NCI-H510A treated with DMSO at 0.1 percent for 48 hours (cell line): Measurements from ENCODE around the gene VPS37C.

Experiments
- DNase-seq: peaks from one replicate; lab custom pipeline; 2025; lab: John Stamatoyannopoulos, UW

Gene VPS37C

GRCh38 chr11:61133145-61133544, 28.1 kb downstream of the VPS37C start:
- DNase-seq, result no peak

- no peak for DNase-seq
Measured at GRCh38 chr11:61132646-61133045, 28.6 kb downstream of the VPS37C start.

- DNase-seq, result no peak
Measured at GRCh38 chr11:61131998-61132555, 29.1 kb downstream of the VPS37C start.

DNA sequence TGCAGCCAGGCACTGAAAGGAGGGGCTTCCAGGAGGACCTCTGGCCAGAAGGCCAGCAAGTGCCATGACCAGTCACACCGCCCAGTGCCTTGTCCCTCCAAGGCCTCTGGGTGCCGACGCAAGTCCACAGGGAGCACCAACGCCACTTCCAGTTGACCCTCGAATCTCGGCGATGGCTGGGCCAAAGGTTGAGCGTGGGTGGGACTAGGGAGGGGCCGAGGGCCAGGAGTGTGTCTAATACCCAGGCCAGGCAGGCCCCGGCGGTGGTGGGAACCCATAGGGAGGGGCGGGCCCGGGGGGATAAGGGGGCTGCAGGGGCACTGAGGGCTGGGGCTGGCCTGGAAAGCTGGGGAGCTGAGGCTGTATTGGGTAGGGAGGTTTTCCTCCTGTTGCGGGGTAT, 29.6 kb downstream of the VPS37C start:
- DNase-seq, result no peak

DNA sequence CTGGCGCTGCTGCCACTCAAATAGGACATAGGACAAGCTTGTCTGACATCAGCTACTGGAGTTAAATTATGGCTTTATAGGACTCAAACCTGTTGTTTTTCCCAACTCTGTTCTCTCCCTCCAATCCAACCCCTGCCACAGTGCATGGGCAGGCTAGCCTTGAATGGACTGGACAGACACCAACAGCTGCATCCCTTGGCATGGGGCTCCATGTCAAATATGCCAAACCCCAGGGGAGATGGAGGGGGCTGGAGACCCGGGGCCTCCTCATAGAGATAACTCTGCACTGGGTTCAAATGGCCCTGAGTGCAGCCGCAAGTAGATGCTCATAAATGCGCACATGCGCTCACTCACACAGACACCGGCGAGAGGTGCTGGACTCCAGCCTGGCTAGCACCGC, 30.0 kb downstream of the VPS37C start:
- no peak for DNase-seq

DNA sequence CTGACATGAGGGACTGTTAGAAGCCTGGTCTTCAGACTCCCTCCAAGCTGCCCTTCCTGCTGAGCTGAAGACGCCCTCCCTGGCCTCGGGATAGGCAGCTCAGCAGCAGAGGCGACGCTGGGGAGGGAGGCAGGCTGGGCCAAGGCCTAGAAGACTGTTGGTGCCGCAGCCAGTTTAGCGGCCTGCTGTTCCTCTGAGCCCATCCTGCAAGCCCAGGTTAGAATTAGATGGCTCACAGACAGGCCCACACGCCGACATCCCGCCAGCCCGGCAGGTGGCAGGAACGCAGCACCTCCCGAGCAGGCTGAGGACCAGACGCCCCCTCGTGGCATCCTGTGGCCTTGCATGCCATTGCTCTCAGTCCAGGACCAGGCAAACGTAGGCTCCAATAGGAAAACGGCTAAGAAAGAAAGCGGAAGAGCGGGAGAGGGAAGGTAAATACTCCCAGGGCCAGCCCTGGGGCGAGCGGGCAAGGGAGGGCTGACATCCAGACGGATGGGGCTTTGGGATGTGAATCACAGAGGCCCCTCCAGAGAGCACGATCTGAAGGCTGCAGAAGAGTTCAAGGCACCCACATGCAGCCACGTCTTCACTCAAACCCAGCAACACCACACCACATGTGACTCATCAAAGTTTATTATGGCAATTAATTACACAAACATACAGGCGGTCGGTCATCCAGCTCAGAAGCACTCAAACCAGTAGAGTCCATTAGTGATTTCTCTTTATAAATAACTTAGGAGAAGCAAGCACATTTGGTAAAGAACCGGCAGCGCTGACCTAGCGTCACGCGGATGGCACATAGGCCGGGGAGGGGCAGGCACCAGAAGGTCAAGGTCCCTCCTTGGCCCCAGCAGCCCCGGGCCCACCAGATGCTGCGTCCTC, 31.3 kb downstream of the VPS37C start:
- no peak for DNase-seq

DNA sequence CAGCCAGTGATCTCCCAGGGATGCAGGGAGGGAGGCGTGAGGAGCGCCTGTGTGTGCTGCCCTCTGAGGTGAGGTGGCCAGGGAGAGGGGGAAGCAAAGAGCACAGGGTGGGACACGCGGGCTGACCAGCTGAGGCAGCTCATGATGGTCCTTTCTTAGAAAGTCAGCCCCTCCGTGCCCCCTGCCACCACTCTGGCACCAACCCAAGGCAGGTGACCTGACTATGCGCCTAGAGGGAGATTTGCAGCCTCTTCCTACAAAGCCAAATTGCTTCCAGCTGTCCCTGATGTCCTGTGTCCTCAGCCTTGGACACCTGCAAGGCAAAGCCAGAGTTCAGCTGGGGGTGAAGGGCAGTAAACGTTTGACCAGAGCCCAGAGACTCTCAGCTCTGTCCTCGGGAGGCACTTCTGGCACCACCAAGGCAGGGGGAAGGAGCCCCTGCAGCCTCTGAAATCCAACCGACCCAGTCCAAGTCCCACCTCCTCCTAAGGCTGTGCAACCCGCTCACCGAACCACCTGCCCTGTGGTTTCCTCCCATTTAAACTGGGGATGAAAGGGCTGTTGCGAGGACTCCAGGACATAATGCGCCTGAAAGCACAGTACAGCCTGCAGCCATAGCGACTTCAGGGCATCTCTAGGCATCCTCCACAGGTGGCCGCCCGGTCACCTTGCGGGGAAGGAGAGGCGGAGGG, 32.1 kb downstream of the VPS37C start:
- no peak for DNase-seq

DNA sequence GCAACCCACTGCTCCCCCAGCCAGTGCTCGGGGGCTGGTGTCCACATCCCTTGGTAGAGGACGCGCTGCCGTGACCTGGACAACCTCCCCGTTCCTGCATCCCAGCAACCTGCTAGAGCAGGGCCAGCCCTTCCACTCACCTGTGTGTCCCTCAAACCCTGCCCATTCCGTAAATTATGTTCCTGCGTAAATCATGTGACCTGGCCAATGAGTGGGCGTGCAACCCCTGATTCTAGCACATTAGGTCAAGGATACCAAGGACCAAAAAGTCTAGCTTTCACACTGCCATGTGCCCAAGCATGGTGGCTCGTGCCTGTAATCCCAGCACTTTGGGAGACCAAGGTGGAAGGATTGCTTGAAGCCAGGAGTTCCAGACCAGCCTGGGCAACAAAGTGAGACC, 33.2 kb downstream of the VPS37C start:
- no peak for DNase-seq

DNA sequence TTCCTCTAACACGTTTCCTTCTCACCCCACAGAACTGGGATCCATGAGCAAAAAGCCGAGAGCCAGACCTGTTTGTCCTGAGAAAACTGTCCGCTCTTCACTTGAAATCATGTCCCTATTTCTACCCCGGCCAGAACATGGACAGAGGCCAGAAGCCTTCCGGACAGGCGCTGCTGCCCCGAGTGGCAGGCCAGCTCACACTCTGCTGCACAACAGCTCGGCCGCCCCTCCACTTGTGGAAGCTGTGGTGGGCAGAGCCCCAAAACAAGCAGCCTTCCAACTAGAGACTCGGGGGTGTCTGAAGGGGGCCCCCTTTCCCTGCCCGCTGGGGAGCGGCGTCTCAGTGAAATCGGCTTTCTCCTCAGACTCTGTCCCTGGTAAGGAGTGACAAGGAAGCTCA, 35.0 kb downstream of the VPS37C start:
- no peak for DNase-seq

DNA sequence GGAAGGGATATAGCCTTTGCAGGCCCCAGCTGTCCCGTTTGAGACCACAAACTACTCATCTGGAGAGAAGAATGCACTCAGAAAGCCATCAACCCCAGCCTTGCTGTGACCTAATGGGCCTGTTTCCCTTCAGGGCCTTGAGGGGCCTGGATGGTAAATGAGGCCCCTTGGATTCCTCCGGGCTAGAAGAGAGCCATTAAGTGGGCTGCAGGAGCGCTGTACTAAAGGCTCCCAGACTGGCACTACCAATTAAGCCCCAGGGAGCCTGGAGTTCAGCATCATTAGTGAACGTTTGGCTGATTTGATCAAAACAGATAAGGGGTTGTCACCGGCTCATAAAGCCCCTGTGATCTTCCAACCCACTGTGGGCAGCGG, 35.9 kb downstream of the VPS37C start:
- DNase-seq, result no peak

DNA sequence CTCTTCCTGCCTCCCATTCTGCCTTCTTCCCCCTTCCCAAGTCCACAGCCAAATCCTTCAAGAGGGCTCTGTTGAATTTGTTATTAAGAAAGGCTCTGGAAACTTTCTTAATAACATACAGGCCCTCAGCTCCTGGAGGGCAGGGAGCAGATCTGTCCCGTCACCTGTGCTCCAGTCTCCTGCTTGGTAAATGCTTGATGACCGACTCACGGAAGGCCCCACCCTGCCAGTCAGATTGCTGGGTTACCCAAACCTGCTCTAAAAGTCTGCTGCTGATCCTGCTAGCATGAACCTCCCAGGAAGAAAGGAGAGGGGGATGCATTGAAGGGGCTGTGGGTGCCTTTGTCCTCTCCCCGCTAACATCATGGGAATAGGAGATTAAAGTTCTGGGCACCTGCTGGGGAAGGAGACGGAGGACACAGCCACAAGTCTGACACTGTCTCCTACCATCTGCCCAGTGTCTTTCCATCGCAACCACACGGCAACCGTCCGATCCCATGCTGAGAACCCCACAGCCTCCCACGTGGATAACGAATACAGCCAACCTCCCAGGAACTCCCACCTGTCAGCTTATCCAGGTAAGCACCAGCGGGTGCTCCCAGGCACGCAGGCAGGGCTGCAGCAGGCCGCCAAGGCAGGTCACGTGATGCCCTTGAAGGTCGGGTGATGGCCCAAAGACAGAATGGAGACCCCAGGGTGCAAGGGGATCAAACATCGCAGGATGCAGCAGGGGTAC, 36.5 kb downstream of the VPS37C start:
- no peak for DNase-seq

- DNase-seq, result no peak
Measured at GRCh38 chr11:61123775-61124571, 37.3 kb downstream of the VPS37C start.

GRCh38 chr11:61122761-61123160, 38.5 kb downstream of the VPS37C start:
- DNase-seq, result no peak

DNA sequence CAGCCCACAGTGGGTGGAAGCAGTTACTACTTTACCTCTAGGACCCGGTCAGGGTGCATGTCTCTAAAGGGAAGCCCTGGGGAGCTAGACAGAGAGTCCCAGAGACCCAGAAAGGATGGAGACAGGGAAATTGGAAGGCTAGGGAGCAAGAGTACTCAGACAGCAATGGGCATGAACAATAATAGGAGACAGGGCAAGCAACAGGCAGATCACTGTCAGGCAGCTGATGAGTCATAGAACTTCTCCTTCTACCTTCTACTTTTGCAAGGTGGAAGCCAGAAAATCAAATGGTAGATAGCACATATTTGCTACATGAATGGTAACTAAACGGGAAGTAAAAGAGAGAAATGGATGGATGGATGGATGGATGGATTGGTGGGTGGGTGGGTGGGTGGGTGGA, 39.3 kb downstream of the VPS37C start:
- DNase-seq, result no peak

DNA sequence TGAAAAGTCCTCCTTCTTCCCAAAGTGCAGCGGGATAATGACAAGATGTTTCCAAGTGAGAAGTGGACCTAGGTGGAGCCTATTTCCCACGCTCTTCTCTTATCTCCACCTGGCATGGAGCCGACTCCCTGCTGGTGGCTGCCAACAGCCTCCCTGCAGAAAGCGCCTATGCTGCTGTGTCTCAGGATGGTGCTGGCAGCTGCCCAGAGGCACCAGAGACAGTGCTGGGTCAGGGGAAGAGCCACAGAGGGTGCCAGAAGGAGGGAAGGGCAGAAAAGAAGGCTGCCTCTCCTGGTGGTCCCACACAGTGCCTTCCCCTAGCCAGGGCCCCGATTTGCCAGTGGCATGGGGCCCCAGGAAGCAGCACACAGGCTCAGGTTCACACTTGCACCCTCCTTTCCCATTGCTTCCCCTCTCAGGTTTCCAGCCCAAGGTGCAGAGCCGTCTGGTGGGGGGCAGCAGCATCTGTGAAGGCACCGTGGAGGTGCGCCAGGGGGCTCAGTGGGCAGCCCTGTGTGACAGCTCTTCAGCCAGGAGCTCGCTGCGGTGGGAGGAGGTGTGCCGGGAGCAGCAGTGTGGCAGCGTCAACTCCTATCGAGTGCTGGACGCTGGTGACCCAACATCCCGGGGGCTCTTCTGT, 39.9 kb downstream of the VPS37C start:
- DNase-seq, result no peak

DNA sequence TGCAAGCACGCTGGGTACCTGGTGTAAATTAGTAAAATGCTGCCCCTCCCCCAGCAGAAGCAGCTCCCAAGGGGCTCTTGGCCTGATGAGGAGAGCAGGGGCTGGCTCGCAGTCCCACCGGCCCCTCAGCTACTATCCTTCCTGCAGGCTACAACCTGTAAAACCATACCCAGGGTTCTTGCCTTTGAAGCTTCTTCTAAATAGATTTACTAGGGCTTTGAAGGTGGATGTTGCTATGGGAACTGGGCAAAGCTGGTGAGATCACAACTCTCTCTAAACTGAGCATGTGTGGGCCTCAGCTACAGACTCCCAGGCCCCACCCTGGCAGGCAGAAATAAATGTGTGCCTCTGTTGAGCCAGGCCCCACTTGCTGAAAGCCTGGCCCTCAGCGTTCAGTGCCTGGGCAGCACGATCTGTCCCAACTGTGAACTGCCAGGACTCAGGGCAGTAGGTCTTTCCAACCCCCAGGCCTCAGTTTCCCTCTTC, 40.5 kb downstream of the VPS37C start:
- DNase-seq, result no peak

DNA sequence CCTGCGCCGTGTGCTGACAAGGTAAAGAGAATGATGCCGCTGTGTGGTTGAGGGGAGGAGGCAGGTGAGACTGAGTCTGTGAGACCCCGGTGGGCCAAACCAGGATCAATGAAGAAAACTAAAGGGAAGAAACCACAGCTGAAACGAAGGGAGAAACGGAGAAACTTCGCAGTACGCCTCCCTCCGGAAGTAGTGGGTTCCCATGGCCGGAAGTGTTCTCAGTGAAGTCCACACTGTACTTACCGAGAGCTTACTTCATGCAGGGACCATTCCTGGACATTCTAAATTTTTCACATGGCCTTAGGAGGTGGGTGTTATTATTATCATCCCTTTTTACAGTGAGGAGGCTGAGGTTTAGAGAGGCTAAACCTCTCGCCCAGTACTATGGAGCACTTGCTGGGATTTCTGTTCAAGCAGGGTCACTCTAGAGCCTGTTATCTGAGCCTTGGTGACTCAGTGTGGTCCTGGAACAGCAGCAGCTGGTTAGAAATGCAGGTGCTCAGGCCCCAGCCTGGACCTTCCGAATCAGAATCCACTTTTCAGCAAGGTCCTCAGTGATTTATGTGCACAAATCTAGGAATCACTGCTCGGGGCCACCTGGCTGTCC, 41.0 kb downstream of the VPS37C start:
- DNase-seq, result no peak

DNA sequence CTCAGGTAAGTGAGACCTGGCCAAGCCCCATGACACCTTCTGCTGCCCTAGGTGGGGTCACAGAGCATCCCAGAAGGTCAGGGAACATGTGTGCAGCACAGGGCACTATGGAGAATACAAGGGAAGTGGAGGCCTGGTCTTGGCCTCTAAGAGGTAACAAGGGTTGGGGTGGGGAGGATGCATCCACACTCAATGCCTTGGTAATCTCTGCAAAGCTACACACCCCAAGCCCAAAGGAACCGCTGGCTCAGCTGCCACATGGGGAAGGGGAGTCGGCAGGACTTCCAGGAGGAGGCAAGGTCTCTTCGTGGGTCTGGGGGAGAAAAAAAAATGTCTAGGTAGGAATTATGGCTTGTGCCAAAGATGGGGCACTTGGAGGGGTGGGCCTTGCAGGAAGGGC, 41.7 kb downstream of the VPS37C start:
- DNase-seq, result no peak

DNA sequence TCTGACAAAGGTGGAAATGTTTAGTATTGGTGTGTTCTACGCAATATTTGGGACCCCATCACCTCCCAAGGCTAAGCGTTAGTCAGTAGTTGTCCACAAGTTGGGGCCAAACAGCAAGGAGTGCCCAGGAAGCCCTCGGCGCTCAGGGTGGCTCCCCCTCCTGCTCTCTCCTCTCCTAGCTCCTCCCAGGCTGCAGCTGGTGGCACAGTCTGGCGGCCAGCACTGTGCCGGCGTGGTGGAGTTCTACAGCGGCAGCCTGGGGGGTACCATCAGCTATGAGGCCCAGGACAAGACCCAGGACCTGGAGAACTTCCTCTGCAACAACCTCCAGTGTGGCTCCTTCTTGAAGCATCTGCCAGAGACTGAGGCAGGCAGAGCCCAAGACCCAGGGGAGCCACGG, 42.2 kb downstream of the VPS37C start:
- DNase-seq, result no peak

DNA sequence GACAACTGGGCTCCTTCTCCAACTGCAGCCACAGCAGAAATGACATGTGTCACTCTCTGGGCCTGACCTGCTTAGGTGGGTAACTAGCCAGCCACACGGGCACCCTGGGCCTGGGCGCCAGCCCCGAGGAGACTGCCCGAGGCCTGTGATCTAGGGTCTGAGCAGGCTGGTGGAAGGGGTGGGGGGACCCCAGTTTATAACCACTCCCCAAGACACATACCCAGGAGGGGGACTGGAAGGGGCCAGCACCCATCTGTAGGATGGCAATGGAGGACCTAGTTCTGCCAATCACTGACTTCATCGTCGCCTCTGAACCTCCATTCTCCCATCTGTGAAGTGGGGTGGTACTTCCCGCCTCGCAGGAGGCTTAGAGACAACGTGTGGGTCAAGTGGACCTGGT, 42.8 kb downstream of the VPS37C start:
- no peak for DNase-seq

DNA sequence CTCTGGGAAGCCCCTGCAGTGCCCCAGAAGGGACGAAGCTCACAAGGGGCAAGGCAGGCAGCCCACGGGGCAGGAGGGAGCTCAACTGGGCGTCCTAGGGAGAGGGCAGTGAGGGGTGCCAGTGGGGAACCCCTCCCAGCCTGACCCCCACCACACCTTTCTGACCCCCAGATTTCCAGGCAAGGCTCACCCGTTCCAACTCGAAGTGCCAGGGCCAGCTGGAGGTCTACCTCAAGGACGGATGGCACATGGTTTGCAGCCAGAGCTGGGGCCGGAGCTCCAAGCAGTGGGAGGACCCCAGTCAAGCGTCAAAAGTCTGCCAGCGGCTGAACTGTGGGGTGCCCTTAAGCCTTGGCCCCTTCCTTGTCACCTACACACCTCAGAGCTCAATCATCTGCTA, 43.2 kb downstream of the VPS37C start:
- DNase-seq, result no peak
